ENCODE data around the gene PAK6.

The PAK6 gene

DNA sequence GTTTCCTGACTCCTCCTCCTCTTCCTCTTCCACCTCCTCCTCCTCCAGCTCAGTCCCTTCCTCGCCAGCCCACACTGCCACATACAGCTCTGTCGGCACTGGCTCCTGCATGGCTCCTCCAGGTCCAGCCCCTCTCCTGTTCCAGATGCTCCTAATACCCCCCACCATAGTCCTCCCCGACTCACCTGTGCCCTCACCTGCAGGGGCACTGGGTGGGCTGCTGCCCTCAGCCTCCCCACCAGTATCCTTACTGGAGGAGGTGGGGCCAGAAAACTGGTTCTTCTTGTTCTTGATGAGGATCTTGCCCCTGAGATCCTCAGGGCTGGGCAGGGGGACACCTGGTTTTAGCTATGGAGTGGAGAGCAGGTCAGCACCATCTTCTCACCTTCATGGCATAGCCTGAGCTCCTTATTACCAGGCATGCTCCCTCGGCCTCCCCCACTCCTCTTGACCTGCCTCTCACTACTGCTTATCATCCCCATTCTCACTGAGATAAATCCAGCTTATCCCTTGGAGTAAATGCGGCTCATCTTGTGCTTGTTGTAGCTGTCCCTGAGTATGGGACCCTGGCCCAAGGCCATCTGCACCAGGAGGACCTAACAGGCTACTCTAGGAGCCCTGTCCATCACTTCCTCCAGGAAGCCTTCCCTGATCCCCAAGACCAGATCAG is 57.8 kb downstream of the PAK6 start:
- DNase-seq, result no peak
- Histone ChIP-seq H3K9me3 (ENCODE audit: control extremely low read depth in 1 of 5, control insufficient read depth in 4 of 5, insufficient read depth in 2 of 5, low read depth in 1 of 5, low read length in 4 of 5) (peaks cover 0 to 9% (median 0%) of the 10 kb centered on the region in 5 experiments), H3K27ac (ENCODE audit: insufficient read depth in 1 of 2, low read depth in 1 of 2, low read length in 2 of 2, poor library complexity in 1 of 2, severe bottlenecking in 2 of 2) (no peak overlapping the region), H3K36me3 (ENCODE audit: control insufficient read depth in 4 of 4, insufficient read depth in 4 of 4, low read length in 3 of 4) (peaks cover 25 to 93% (median 75%) of the 10 kb centered on the region in 4 experiments), H3K4me1 (ENCODE audit: control extremely low read depth in 1 of 4, control insufficient read depth in 4 of 4, insufficient read depth in 4 of 4, low read length in 3 of 4) (peaks cover 2 to 27% (median 10%) of the 10 kb centered on the region in 4 experiments), H3K4me3 (ENCODE audit: control insufficient read depth in 1 of 7, extremely low read depth in 1 of 7, insufficient read depth in 4 of 7, low read depth in 2 of 7, low read length in 6 of 7) (no peak overlapping the region), H3K27me3 (replicated peaks in 2 of 5; ENCODE audit: control insufficient read depth in 4 of 5, insufficient read depth in 5 of 5, low read length in 4 of 5) (no peaks in the 10 kb centered on the region)
- ChIA-PET CTCF (interaction anchor here (0.8 to 25.2 kb wide), 6 partner anchors 14 to 47 kb away, joined by 3 to 407 read pairs (median 3); partner anchors contain the start of genes ANKRD63, INAFM2 and PLCB2), POLR2A (no interaction called here)
- 71% methylated on average over 4 of the region's 5 CpGs for WGBS (ENCODE audit: insufficient coverage)

DNA sequence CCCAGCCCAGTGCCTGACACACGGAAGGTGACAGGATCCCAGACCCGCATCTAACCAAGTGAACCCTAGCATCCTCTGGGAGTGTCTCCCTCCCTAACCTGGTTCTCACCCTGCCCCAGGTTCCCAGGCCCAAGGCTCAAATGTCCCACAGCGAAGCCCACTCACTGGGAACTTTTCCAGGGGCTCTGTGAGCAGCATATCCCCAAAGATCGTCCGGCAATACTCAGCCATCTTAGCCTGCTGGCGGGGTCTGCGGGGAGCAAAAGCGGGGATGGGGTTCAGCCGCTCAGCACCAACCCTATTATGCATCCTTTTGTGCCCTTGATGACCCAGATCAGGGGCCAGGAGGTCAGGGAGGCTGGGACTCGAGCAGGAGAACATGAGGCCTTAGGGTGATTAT is 58.5 kb downstream of the PAK6 start:
- 99% methylated on average over 7 of the region's 10 CpGs for WGBS (ENCODE audit: insufficient coverage)
- Histone ChIP-seq H3K4me3 (ENCODE audit: control insufficient read depth in 1 of 7, extremely low read depth in 1 of 7, insufficient read depth in 4 of 7, low read depth in 2 of 7, low read length in 6 of 7) (no peak overlapping the region), H3K27me3 (replicated peaks in 2 of 5; ENCODE audit: control insufficient read depth in 4 of 5, insufficient read depth in 5 of 5, low read length in 4 of 5) (no peaks in the 10 kb centered on the region), H3K9me3 (ENCODE audit: control extremely low read depth in 1 of 5, control insufficient read depth in 4 of 5, insufficient read depth in 2 of 5, low read depth in 1 of 5, low read length in 4 of 5) (peaks cover 0 to 9% (median 0%) of the 10 kb centered on the region in 5 experiments), H3K36me3 (ENCODE audit: control insufficient read depth in 4 of 4, insufficient read depth in 4 of 4, low read length in 3 of 4) (peaks cover 22 to 92% (median 73%) of the 10 kb centered on the region in 4 experiments), H3K27ac (ENCODE audit: insufficient read depth in 1 of 2, low read depth in 1 of 2, low read length in 2 of 2, poor library complexity in 1 of 2, severe bottlenecking in 2 of 2) (no peak overlapping the region), H3K4me1 (ENCODE audit: control extremely low read depth in 1 of 4, control insufficient read depth in 4 of 4, insufficient read depth in 4 of 4, low read length in 3 of 4) (peaks cover 2 to 32% (median 16%) of the 10 kb centered on the region in 4 experiments)
- ChIA-PET CTCF (interaction anchor here (0.9 to 25.2 kb wide), 5 partner anchors 14 to 47 kb away, joined by 3 to 407 read pairs (median 3); partner anchors contain the start of genes ANKRD63, INAFM2 and PLCB2), POLR2A (no interaction called here)
- no peak for DNase-seq

DNA sequence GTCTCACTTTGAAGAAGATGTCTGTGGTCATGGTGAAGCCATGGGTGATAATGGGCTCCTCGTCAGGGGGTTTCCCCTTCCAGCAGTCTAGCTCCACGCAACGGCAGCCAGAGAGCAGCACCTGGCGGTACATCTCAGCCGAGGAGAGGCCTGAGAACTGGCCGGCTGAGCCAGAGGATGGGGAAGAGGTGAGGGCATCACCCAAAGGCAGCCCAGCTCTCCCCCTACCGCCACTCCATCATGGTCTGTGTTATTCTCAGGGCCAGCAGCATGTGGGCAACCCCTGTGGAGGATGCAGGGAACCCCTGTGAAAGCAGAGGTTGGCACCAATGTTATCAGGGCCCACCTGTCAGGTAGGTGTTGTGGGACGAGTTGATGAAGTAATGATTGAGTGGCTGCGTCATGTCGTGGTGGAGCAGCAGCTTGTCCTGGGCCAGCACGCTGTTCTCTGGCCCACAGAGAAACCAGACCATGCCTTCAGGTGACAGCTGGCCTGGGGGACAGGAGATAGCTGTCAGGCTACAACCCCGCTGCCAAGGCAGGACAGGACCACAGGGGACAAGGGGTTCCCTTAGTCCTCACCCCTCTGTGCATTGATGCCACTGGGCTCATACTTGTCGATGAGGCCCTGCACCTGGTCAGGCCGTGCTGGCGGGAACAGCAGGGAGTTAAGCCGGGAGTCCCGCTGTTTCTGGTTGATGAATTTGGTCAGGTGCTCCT is 59.5 kb downstream of the PAK6 start:
- Histone ChIP-seq H3K36me3 (ENCODE audit: control insufficient read depth in 4 of 4, insufficient read depth in 4 of 4, low read length in 3 of 4) (peaks cover 16 to 92% (median 74%) of the 10 kb centered on the region in 4 experiments), H3K9me3 (ENCODE audit: control extremely low read depth in 1 of 5, control insufficient read depth in 4 of 5, insufficient read depth in 2 of 5, low read depth in 1 of 5, low read length in 4 of 5) (peaks cover 0 to 9% (median 0%) of the 10 kb centered on the region in 5 experiments), H3K27me3 (replicated peaks in 2 of 5; ENCODE audit: control insufficient read depth in 4 of 5, insufficient read depth in 5 of 5, low read length in 4 of 5) (no peaks in the 10 kb centered on the region), H3K27ac (ENCODE audit: insufficient read depth in 1 of 2, low read depth in 1 of 2, low read length in 2 of 2, poor library complexity in 1 of 2, severe bottlenecking in 2 of 2) (no peak overlapping the region), H3K4me1 (ENCODE audit: control extremely low read depth in 1 of 4, control insufficient read depth in 4 of 4, insufficient read depth in 4 of 4, low read length in 3 of 4) (peaks cover 2 to 28% (median 17%) of the 10 kb centered on the region in 4 experiments), H3K4me3 (ENCODE audit: control insufficient read depth in 1 of 7, extremely low read depth in 1 of 7, insufficient read depth in 4 of 7, low read depth in 2 of 7, low read length in 6 of 7) (no peak overlapping the region)
- ChIA-PET CTCF (interaction anchor here (0.6 to 25.2 kb wide), 2 partner anchors 14 to 22 kb away, joined by 3 to 407 read pairs; partner anchors contain the start of genes INAFM2 and PLCB2), POLR2A (no interaction called here)
- no peak for DNase-seq
- 93% methylated on average over 10 of the region's 17 CpGs for WGBS (ENCODE audit: insufficient coverage)

DNA sequence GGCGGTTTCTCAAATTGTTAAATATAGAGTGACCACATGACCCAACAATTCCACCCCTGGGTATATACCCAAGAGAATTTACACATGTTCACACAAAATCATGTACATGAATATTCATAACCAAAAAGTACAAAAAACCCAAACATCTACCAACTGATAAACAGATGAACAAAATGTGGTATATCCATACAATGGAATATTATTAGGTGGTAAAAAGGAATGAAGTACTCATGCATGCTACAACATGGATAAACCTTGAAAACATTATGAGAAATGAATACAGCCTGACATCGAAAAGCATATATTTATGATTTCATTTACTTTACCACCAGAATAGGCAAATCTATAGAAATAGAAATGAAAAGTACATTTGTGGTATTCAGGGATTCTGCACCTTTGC is 61.5 kb downstream of the PAK6 start:
- Histone ChIP-seq H3K27ac (ENCODE audit: insufficient read depth in 1 of 2, low read depth in 1 of 2, low read length in 2 of 2, poor library complexity in 1 of 2, severe bottlenecking in 2 of 2) (no peak overlapping the region), H3K9me3 (ENCODE audit: control extremely low read depth in 1 of 5, control insufficient read depth in 4 of 5, insufficient read depth in 2 of 5, low read depth in 1 of 5, low read length in 4 of 5) (peaks cover 0 to 9% (median 0%) of the 10 kb centered on the region in 5 experiments), H3K27me3 (replicated peaks in 2 of 5; ENCODE audit: control insufficient read depth in 4 of 5, insufficient read depth in 5 of 5, low read length in 4 of 5) (no peaks in the 10 kb centered on the region), H3K36me3 (ENCODE audit: control insufficient read depth in 4 of 4, insufficient read depth in 4 of 4, low read length in 3 of 4) (peaks cover 17 to 86% (median 64%) of the 10 kb centered on the region in 4 experiments), H3K4me1 (ENCODE audit: control extremely low read depth in 1 of 4, control insufficient read depth in 4 of 4, insufficient read depth in 4 of 4, low read length in 3 of 4) (peaks cover 2 to 37% (median 25%) of the 10 kb centered on the region in 4 experiments), H3K4me3 (ENCODE audit: control insufficient read depth in 1 of 7, extremely low read depth in 1 of 7, insufficient read depth in 4 of 7, low read depth in 2 of 7, low read length in 6 of 7) (no peak overlapping the region)
- CTCF ChIA-PET, result interaction anchor here (23.9 to 25.2 kb wide), 3 partner anchors 7 to 37 kb away, joined by 407 to 1099 read pairs (median 407); partner anchors contain the start of genes ANKRD63, CCDC9B, INAFM2 and PLCB2
- no peak for DNase-seq
- POLR2A ChIA-PET, result no interaction called here
- WGBS (ENCODE audit: insufficient coverage), result 100% methylated on average over 1 of the region's 2 CpGs

DNA sequence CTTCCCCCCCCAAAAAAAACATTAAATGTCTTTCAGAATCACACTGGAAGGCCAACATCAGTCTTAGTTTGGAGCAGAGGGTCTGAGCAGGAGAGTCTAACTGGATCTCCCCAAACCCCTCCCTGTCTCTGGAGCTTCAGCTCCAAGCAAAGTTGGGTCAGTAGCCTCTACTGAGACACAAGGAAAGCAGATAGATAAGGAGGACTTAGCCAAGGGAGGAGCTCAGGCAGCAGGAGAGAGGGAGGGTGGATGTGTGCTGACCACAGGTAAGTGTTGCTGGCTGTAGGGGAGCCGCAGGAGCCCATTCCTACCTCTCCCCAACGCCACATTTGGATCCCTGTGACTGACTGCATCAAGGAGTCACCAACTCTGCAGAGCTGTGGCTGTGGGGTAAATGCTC is 61.9 kb downstream of the PAK6 start:
- WGBS (ENCODE audit: insufficient coverage), result 100% methylated on average over 1 of the region's 2 CpGs
- Histone ChIP-seq H3K4me3 (ENCODE audit: control insufficient read depth in 1 of 7, extremely low read depth in 1 of 7, insufficient read depth in 4 of 7, low read depth in 2 of 7, low read length in 6 of 7) (no peak overlapping the region), H3K4me1 (ENCODE audit: control extremely low read depth in 1 of 4, control insufficient read depth in 4 of 4, insufficient read depth in 4 of 4, low read length in 3 of 4) (peaks cover 2 to 41% (median 28%) of the 10 kb centered on the region in 4 experiments), H3K36me3 (ENCODE audit: control insufficient read depth in 4 of 4, insufficient read depth in 4 of 4, low read length in 3 of 4) (peaks cover 13 to 82% (median 63%) of the 10 kb centered on the region in 4 experiments), H3K9me3 (ENCODE audit: control extremely low read depth in 1 of 5, control insufficient read depth in 4 of 5, insufficient read depth in 2 of 5, low read depth in 1 of 5, low read length in 4 of 5) (peaks cover 0 to 9% (median 0%) of the 10 kb centered on the region in 5 experiments), H3K27ac (ENCODE audit: insufficient read depth in 1 of 2, low read depth in 1 of 2, low read length in 2 of 2, poor library complexity in 1 of 2, severe bottlenecking in 2 of 2) (no peak overlapping the region), H3K27me3 (replicated peaks in 2 of 5; ENCODE audit: control insufficient read depth in 4 of 5, insufficient read depth in 5 of 5, low read length in 4 of 5) (no peaks in the 10 kb centered on the region)
- no peak for DNase-seq
- CTCF ChIA-PET, result interaction anchor here (0.5 to 25.2 kb wide), 7 partner anchors 7 to 68 kb away, joined by 3 to 1099 read pairs (median 7); partner anchors contain the start of genes ANKRD63, CCDC9B, INAFM2 and PLCB2
- POLR2A ChIA-PET, result no interaction called here

DNA sequence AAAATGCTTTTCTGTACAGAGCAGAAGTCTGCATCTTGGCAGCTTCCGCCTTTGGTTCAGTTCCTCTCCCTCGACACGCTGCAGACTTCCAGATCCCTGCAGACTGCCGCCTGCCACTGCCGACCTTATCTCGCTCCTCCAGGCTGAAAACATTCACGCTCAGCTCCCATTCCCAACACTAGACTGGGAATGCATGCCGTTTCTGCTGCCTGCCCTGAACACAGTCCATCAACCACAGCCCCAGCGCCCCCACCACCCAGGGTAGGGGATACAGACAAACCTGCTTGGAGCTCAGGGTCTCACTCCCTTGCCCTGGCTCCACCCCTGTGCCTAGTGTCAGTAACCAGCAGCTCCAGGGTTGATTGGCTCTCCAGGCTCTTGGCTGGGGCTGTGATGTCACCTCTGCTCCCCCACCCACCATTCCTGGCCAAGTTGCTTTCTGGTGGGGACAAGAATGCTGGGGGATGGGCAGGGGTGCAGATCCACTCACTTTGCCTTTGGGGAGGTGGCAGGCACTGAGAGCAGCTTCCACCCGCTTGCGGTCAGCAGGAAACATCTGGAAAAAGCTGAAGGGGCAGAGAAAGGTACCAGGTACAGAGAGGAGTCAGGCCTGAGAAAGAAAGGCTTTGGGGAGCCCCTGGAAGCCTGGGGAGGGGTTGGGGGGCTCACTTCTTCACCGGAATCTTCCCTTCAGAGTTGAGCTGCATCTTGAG is 62.8 kb downstream of the PAK6 start:
- Histone ChIP-seq H3K4me3 (ENCODE audit: control insufficient read depth in 1 of 7, extremely low read depth in 1 of 7, insufficient read depth in 4 of 7, low read depth in 2 of 7, low read length in 6 of 7) (no peak overlapping the region), H3K36me3 (ENCODE audit: control insufficient read depth in 4 of 4, insufficient read depth in 4 of 4, low read length in 3 of 4) (peaks cover 11 to 74% (median 56%) of the 10 kb centered on the region in 4 experiments), H3K9me3 (ENCODE audit: control extremely low read depth in 1 of 5, control insufficient read depth in 4 of 5, insufficient read depth in 2 of 5, low read depth in 1 of 5, low read length in 4 of 5) (peaks cover 0 to 9% (median 0%) of the 10 kb centered on the region in 5 experiments), H3K27me3 (replicated peaks in 2 of 5; ENCODE audit: control insufficient read depth in 4 of 5, insufficient read depth in 5 of 5, low read length in 4 of 5) (no peaks in the 10 kb centered on the region), H3K4me1 (ENCODE audit: control extremely low read depth in 1 of 4, control insufficient read depth in 4 of 4, insufficient read depth in 4 of 4, low read length in 3 of 4) (peaks cover 6 to 50% (median 33%) of the 10 kb centered on the region in 4 experiments), H3K27ac (ENCODE audit: insufficient read depth in 1 of 2, low read depth in 1 of 2, low read length in 2 of 2, poor library complexity in 1 of 2, severe bottlenecking in 2 of 2) (peak overlapping the region in 1 of 2 experiments; percentile 7)
- DNase-seq, result peak in 2 of 3 donors; percentile 25 to 33
- 31% methylated on average over 8 of the region's 12 CpGs for WGBS (ENCODE audit: insufficient coverage)
- ChIA-PET POLR2A (no interaction called here), CTCF (interaction anchor here (0.5 to 25.2 kb wide), 10 partner anchors 8 to 84 kb away, joined by 3 to 1099 read pairs (median 6); partner anchors contain the start of genes ANKRD63, CCDC9B, INAFM2 and PLCB2)
